DMS 273 treated with DMSO at 0.1 percent for 48 hours (cell line): ENCODE measurements around the gene MID1IP1.

Experiments used
- DNase-seq: peaks from one replicate; lab custom pipeline; 2025; lab: John Stamatoyannopoulos, UW

MID1IP1 gene, protein sequence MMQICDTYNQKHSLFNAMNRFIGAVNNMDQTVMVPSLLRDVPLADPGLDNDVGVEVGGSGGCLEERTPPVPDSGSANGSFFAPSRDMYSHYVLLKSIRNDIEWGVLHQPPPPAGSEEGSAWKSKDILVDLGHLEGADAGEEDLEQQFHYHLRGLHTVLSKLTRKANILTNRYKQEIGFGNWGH

DNA sequence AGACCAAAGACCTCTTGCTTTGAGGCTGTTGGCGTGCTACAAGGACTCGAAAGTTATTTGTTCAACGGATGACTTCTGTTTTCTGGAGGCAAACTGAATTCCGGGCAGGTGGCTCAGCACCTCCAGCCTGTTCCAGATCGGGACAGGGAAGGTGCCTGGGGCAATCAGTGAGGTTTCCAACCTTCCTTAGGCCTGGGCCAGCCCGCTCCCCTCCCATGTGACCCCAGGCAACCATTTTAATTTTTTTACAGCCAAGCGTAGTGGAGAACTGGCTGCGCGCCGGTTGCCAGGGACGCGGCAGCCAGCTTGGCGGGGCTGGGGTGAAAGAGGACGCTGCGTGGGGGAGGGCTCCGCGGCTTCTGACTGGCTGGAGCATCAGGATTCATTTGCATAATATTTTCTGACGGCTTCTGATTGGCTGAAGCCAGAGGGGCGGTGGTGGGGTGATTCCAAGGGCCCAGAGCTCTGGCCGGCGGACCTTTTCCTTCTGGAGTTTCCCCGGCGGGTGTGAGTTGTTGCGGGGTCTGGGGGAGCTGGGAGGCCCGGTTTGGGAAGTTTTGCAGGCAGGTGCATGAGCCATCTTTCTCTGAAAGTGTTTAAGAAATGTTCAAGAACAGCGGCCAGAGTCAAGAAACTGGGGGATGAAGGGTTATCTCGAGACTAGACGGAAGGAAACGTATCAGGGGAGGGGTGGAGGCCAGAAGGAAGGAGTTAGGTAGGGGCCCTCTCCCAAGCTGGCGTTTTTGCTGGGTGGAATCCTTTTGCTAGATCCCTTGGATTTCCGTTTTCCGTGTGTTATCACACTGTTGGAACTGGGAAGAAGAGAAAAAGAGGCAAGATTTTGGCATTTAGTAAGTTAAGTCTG is at the start of gene MID1IP1:
MID1IP1 (plus strand) TSS at position 479 of the 865 bp plus-strand sequence. CDS start 3,488 bp downstream, outside the sequence.
- peak; percentile 89 for DNase-seq

DNA sequence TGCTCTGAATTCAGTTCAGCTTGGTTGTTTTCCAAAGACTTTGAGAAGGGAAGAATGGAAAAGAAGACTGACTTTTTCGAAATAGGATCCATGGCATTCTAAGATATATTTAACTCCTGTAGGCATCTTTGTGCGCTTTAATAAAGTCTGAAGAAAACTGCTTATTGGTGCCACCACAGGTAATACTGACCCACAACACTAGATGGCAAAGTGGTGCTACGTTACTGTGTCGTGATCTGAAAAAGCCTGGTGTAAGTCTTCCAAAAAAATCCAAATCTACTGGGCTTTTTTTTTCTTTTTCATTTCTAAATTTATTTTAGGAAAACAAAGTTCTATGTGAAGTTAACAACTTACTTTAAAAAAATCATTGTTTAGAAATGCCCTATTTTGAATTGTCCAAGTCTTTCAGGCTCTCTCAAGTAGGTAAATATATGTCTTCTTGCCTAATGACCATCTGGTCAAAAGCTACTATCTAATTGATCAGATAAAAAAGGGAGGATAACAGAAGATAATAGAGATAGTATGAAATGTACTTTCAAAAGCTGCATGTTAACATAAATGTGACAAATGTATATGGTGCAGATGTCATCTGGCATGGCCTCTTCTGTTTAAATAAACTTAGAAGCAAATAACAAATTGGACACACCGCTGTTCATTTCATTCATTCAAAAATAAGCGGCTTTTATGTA is 47.0 kb upstream of the MID1IP1 start:
- peak; percentile 8 for DNase-seq

DNA sequence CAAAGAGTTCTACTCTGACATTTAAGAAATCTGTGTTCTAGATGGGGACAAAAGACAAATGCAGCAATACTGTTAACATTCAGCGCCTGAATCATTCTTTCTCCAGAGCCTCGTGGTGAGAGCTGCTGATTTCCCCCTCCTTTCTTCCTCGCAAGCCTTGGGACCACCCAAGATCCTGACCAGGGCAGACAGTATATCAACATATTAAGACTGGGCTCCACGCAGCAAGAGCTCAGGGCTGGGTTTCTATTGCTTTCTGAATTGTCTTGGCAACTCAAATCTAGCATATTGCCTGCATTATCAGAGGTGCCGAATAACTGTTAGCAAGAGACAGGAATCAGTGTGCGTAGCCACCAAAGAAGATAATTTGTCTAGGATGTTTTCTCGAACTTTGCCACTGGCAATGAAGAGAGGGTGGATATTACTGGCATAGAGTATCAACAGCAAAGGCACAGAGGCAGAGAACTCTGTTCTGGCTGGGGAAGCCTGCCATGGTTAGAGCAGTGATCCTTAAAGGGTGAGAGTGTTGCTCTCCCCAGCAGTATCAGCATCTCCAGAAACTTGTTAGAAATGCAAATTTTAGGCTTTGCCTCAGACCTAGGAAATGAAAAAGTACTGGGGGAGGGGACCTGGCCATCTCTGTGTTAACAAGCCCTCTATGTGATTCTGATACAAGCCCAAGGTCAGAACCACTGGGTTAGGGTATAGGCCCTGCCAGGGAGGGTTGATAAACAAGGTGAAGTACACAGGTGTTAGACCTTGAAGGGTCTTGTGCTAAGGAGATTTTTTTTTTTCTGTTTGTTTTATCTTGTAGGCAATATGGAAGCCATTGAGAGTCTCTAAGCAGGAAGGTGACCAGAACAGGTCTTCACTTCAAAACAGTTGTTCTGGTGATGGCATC is 46.2 kb upstream of the MID1IP1 start:
- no peak for DNase-seq

DNA sequence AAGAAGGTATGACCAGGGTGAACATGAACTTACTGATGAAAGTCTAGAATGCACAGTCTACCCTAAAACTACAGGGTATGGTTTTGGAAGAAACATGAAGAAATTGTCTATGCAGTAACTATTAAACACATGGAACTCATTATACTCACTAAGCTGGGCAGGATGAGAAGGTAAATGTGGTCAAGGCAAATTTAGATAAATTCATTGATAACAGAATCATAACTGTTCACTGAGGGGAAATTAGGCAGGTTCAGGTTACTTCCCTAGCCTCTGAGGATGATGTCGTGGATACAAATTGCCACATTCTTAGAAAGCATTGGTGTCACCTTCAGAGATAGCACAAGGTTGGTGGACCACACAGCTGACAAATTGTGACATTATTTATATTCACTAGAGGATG is 40.4 kb upstream of the MID1IP1 start:
- DNase-seq: no peak

DNA sequence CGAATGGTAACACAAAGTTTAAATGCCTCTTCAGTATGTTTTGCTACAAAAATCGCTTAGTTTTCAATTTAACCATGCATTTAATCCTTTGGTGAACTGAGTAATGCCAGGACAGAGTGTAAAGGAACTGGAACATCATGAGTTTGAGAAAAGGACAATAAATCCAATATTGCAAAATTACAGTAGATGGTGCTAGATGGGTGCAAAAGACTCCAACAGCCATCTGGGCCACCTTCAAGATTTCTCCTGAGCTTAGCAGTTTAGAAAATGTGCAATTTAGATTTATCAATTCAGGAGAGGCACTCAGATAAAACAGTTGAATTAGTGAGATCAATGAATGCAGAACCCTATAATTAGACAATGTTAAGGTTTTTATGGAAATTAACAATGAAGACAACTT is 33.2 kb upstream of the MID1IP1 start:
- DNase-seq: peak; percentile 4

DNA sequence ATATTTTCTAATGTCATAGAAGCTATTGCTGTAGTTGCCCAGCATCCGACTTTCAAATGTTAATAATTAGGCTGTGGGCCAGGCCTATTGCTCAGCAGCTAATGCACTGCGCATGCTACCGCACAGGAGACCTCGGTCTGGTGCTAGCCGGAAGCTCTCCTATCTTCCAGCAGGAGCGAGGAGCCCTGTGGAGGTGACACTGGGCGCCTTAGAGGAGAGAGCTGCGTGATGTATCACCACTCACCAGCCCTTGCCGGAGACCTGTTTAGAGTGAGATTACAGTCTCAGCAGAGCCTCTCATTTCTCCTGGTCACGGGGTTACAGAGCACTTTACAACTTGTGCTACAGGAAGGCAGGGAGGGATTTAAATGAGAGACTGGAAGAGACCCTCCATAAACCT is 31.1 kb upstream of the MID1IP1 start:
- no peak for DNase-seq

DNA sequence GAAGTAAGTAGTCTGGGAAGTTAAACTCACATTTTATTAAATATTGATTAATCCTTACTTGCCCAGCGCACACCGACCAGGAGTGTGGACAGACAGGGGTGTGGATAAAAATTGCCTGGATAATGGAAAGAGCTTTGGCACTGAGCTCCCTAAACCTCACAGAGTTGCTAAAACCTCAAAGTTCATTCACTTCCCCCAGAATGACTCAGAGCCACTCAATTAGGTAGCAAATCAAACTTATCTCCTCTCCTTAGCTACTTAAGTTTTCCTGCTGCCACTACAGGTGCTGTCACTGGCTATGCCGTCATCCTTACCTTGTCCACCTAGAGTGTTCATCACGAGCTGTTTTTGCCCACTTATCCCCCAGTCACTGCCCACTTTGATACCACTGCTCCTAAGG is 27.0 kb upstream of the MID1IP1 start:
- DNase-seq: no peak

DNA sequence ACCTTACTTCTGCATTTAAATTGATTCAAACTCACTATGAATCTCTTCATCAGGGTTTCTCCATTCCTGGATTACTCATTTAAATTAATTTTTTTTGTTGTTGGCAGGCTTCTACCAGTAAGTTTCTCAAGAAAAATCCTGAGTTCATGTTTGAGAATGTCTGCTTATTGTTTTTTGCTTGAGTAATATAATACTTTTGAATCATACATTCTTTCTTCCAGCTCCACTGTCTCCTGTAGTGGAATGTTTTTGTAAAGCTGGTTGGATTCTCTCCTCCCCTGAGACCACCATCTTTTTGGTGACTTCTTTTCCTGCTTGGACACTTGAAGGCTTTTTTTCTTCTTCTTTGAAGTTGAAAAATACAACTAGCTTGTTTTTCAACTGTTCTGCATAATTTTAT is 4.3 kb upstream of the MID1IP1 start:
- DNase-seq: no peak

DNA sequence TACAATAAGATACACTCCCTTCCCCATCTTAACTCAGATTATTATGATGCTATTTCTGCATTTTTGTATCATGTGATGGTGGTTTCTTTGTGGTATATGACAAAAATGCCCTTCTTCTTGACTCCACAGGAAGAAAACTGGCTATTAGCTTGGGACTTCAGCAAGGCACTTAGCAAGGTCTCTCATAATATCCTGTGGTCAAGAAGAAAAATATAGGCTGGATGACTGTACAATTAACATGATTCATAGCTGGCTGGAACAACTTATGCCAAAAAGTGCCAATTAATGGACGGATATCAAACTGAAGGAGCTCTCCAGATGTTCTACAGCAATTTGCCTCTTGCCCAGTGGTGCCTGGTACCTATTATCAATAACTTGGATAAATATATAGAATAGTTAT is 2.3 kb upstream of the MID1IP1 start:
- no peak for DNase-seq

DNA sequence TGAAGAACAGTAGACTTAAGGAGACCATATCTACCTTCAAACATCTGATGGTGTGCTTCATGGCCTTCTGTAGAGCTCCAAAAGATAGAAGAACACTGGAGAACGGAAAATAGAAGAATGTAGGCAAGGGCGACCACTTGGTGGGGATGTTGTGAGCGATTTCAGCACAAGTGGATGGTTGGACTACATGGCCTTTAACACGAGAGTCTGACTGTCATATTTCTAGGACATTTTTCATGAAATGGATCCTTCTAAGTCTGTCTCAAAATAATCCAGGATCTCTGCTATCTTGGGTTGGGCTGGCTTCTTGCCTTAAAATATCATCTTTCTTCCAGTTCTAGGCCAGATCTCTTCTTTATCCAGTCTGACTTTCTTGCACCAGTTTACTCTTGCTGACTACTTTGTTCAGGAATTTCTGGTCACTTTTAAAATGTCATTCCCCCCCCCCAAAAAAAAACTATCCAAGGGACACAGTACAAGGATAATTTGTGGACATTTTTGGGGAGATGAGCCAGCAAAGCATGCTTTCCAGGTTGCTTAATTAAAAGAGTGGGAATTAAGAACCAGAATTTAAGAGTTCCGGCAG is 1.2 kb upstream of the MID1IP1 start:
- DNase-seq: no peak

DNA sequence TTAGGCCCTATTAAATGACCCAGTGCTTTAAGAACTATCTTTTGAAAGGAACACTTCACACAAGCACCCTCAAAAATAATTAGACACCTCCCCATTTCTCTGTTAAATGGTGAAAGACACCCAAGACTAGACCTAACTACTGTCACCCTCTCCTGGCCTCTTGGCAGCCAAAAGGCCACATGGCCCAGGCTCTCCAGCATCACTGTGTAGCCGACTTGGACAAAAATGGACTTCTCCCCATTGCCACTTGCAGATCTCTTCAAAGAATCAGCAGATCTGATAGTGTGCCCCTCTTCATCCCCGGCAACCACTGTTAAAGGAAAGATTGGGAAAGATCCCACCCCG is 2.0 kb downstream of the MID1IP1 start:
- peak; percentile 82 for DNase-seq

DNA sequence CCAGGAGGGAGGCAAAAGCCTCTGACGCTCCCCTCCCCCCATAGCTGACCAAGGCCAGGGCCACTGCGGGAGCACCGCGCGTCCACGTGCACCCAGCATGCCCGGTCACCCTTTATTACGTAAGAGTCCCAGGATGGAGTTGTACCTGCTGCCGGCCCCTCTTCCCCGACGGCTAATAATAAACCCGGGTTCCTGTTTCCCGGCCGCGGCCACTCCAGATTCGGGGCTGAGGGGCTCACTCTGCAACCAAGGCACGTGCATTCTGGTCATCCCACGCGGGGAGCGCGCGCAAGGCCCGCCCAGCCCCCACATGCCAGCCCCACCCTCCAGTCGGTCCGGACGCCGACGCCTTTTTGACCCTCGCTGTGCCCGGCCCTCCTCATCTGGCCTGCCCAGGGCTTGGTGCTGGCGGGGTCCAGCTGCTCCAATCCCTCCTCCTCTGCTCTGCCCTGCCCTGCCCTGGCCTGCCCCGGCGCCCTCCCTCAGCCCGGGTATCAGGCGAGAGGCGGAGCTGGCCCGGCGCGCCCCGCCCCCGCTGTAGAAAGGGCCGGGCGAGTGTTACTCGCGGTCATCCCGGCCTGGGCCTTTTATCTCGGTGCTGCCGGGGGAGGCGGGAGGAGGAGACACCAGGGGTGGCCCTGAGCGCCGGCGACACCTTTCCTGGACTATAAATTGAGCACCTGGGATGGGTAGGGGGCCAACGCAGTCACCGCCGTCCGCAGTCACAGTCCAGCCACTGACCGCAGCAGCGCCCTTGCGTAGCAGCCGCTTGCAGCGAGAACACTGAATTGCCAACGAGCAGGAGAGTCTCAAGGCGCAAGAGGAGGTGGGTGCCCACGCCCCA is 2.6 kb downstream of the MID1IP1 start:
- DNase-seq: peak; percentile 82

DNA sequence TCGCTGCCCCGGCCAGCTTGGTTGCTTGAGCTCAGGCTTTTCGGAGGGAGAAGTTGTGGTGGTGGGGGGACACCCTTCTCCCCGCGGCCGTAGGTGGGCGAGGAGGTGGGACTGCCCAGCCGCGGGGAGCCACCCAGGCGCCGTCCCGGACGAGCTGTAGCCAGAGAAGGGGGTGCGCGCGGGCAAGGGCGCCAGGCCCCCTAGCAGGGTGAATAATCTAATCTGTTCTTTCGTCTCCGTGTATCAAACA is 3.1 kb downstream of the MID1IP1 start:
- no peak for DNase-seq

DNA sequence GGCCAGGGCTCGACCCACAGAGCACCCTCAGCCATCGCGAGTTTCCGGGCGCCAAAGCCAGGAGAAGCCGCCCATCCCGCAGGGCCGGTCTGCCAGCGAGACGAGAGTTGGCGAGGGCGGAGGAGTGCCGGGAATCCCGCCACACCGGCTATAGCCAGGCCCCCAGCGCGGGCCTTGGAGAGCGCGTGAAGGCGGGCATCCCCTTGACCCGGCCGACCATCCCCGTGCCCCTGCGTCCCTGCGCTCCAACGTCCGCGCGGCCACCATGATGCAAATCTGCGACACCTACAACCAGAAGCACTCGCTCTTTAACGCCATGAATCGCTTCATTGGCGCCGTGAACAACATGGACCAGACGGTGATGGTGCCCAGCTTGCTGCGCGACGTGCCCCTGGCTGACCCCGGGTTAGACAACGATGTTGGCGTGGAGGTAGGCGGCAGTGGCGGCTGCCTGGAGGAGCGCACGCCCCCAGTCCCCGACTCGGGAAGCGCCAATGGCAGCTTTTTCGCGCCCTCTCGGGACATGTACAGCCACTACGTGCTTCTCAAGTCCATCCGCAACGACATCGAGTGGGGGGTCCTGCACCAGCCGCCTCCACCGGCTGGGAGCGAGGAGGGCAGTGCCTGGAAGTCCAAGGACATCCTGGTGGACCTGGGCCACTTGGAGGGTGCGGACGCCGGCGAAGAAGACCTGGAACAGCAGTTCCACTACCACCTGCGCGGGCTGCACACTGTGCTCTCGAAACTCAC is 3.6 kb downstream of the MID1IP1 start:
- no peak for DNase-seq

DNA sequence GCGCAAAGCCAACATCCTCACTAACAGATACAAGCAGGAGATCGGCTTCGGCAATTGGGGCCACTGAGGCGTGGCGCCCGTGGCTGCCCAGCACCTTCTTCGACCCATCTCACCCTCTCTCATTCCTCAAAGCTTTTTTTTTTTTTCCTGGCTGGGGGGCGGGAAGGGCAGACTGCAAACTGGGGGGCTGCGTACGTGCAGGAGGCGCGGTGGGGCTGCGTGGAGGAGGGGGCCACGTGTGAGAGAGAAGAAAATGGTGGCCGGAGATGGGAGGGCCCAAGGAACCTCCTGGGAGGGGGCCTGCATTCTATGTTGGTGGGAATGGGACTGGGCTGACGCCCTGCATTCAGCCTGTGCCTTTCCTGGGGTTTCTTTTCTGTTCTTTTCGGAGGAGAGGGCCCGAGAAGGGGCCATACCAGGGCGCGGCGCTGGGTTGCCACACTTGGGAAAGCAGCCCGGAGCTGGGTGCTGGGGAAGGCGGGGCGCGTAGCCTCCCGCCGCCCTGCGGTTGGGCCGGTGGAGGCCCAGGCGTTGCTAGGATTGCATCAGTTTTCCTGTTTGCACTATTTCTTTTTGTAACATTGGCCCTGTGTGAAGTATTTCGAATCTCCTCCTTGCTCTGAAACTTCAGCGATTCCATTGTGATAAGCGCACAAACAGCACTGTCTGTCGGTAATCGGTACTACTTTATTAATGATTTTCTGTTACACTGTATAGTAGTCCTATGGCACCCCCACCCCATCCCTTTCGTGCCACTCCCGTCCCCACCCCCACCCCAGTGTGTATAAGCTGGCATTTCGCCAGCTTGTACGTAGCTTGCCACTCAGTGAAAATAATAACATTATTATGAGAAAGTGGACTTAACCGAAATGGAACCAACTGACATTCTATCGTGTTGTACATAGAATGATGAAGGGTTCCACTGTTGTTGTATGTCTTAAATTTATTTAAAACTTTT is 4.5 kb downstream of the MID1IP1 start:
- DNase-seq: no peak

DNA sequence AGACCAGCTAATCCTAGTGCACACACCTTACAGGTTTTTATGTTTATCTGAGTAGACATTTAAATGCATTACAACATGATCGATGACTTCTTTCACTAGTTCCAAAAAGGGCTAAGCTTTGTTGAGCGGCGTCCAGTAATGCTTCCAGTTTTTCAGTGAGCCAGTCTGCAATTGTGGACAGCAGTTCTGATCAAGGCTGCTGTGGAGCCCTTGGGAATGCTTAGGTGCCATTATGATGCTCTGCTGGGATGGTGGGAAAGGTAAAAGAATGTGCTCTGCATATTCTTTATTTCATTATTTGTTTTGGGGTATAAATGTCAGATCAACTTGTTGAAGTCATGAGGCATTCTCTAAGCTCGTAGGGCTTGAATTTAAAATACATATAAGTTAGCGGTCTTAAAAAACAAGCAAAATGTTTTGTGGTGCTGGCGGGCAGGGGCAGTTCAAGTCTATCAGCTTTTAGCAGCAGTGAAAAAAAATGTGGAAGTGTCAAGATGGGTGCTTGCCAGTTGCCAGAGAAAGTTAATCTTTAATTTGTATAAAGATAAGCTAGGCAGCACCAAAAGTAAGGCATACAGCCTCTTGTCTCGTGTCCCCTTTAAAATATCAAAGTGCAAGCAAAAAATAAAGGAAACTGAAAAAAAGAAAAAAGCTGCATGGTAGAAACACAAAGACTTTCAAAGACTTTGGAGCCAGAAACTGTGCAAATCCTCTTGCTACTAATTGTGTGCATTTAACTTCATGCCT is 5.8 kb downstream of the MID1IP1 start:
- no peak for DNase-seq

DNA sequence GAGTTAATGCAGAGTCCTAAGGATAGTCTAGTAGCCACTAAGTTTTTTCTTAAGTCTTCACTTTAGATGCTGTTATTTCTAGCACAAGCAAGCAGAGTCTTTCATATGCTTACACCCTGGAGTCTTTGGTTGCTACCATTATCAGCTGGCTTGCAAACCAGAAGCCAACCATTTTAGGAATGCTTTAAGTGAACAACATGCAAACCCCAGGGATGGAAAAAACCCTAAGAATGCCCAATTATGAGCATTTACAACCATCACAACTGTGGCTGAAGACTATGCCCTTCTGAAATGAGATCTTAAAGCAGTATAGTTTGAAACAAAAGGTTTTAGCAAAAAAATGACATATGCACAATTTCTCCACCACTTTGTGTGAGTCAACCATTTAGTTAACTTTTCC is 6.6 kb downstream of the MID1IP1 start:
- DNase-seq: no peak

DNA sequence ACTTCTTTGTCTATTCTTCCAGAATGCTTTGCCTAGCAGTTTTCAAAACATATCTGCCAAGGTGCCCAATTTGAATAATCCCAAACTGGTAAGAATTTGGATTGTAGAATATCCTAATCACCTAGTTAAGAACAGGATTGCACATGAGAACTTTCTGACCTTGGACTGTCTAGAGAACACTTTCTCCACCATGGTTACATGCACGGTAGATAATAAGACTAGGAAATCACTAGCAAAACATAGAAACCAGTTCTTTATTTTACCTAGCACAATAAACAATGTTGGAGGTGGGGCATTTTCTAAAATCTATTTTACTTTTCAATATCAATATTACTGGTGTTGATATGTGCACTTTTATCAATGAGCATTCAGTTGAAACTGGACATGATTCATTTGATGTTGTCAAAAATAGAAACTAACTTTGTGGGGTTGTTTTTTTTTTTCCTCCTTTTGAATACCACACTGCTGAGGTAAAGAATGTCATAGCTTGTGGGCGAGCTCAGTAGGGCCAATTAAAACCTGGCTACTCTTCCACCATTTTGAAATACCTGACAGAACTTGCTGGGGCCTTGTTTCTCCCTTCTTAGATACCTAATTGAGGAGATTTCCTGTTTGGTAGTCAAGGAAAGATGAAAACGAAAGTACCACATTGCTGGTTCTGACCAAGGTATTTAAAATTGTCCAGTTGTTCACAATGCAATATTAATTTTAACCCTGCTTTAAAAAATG is 10.4 kb downstream of the MID1IP1 start:
- DNase-seq: no peak
